Uterus (tissue), 4 donors: Measurements from ENCODE around the gene CTNND2. TPM values are rescaled to one million over a fixed set of nuclear protein-coding genes. Genes with fewer than 3 reads are reported as not detected.

Experiments used
- DNase-seq, 2 donors: peaks; one replicate each; pipeline ENCODE4 v3.0.0-alpha.2; 2019 to 2020
- H3K27ac ChIP-seq, 2 donors: fragments of 200-600 bp; sonication (generic); 1 replicate in 1 of 2; 2 replicates in 1 of 2; pipeline ENCODE4 v1.5.1; 2016 to 2018
- H3K27me3 ChIP-seq, 2 donors: fragments of 200-600 bp; sonication (generic); one replicate each; pipeline ENCODE4 v1.5.1; 2018 to 2019; ENCODE audit warnings: control low read depth in 1 of 2
- H3K36me3 ChIP-seq, 2 donors: fragments of 200-600 bp; sonication (generic); one replicate each; pipeline ENCODE4 v1.5.1; 2019; ENCODE audit warnings: control low read depth in 1 of 2
- H3K4me1 ChIP-seq, 2 donors: fragments of 200-600 bp; sonication (generic); one replicate each; pipeline ENCODE4 v1.5.1; 2018 to 2019; ENCODE audit warnings: control low read depth in 1 of 2
- H3K4me3 ChIP-seq, 2 donors: fragments of 200-600 bp; sonication (generic); 1 replicate in 1 of 2; 2 replicates in 1 of 2; pipeline ENCODE4 v1.5.1; 2018 to 2019; ENCODE audit warnings: mild to moderate bottlenecking in 1 of 2
- H3K9me3 ChIP-seq, 2 donors: fragments of 200-600 bp; sonication (generic); one replicate each; pipeline ENCODE4 v1.5.1; 2019; ENCODE audit warnings: control low read depth in 1 of 2
- POLR2A ChIP-seq, 2 donors: fragments of 450-650 bp; IDR thresholded peaks; one replicate each; pipeline ENCODE4 v1.6.1; 2016; ENCODE audit warnings: antibody characterized with exemption in 2 of 2, mild to moderate bottlenecking in 1 of 2, moderate library complexity in 1 of 2
- intact Hi-C: fragments of 100-400 bp; cut with DNase I; formaldehyde crosslinking; loops from one replicate; pipeline ENCODE4 v1.15.1; 2023; ENCODE audit warnings: low total_unique reads
- total RNA-seq, 4 donors: library from RNA; depleted of rRNA in 3 of 4; stranded (reverse); fragments of >200 nt in 3 of 4; gene quantifications; one replicate each; pipeline versions ENCODE4 v1.1.0 to v1.2.4, GENCODE V29; 2014 to 2023
- TF ChIP-seq, protein P1 (sequence below), 4 experiments: fragments of 200-600 bp in 2 of 4; fragments of 450-650 bp in 2 of 4; sonication (generic) in 2 of 4; IDR thresholded peaks; one replicate each; pipeline ENCODE4 v1.5.1; 2016 to 2019; ENCODE audit warnings: antibody characterized with exemption in 4 of 4, mild to moderate bottlenecking in 2 of 4, moderate library complexity in 1 of 4
- donor health status: DM: yes; HTN: yes; CAD: no.

CTNND2 gene
- total RNA-seq, 4 donors from 2014 or later, result 0.49 to 1.2 TPM; not detected in 2

GRCh38 chr5:11642438-11642837 lies 261.8 kb downstream of the CTNND2 start:
- DNase-seq, result no peak
- no peaks in the 10 kb centered on the region for H3K9me3 ChIP-seq
- no peak overlapping the region for H3K27ac ChIP-seq
- no peaks in the 10 kb centered on the region for H3K36me3 ChIP-seq
- no peak for TF ChIP-seq POLR2A (IDR thresholded peaks at IDR 0.05)
- TF ChIP-seq, protein P1, sequence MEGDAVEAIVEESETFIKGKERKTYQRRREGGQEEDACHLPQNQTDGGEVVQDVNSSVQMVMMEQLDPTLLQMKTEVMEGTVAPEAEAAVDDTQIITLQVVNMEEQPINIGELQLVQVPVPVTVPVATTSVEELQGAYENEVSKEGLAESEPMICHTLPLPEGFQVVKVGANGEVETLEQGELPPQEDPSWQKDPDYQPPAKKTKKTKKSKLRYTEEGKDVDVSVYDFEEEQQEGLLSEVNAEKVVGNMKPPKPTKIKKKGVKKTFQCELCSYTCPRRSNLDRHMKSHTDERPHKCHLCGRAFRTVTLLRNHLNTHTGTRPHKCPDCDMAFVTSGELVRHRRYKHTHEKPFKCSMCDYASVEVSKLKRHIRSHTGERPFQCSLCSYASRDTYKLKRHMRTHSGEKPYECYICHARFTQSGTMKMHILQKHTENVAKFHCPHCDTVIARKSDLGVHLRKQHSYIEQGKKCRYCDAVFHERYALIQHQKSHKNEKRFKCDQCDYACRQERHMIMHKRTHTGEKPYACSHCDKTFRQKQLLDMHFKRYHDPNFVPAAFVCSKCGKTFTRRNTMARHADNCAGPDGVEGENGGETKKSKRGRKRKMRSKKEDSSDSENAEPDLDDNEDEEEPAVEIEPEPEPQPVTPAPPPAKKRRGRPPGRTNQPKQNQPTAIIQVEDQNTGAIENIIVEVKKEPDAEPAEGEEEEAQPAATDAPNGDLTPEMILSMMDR (IDR thresholded peaks at IDR 0.05), result no peak
- no peak overlapping the region for H3K4me3 ChIP-seq
- intact Hi-C loops, result no loop called here
- no peaks in the 10 kb centered on the region for H3K4me1 ChIP-seq
- H3K27me3 ChIP-seq, result no peaks in the 10 kb centered on the region

DNA sequence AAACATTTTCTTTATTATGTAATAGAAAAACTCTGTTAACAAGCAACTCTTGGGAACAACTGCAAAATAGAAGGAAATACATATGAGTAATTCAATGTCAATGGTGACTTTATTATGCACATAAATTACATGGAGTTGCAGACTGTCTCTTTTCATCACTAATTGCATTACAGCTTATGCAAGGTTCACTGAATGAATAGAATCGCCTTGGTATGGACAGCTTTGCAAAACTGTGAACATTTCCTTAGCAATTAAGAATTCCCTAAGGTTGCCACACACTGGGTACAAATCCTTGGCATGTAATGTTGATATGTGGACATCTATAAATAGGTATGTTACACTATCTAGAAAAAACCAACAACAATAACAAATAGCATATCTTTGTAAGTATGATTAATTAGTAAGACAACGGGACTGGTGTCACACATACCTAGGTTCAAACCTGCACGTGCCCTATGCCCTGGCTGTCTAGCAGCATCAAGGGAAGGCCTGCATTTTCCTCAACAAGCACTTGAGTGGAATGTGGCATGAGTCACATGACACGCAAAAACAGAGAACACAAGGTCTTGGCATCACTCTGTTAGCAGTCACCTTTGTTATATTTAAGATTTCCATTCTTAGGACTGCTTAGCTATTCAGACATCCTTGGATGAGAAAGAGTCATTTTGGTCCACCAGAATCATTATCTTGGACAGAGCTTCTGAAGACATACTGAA lies 263.9 kb downstream of the CTNND2 start:
- no peaks in the 10 kb centered on the region for H3K36me3 ChIP-seq
- intact Hi-C loops, result no loop called here
- H3K27ac ChIP-seq, result no peak overlapping the region
- no peak for DNase-seq
- TF ChIP-seq POLR2A (IDR thresholded peaks at IDR 0.05), result no peak
- TF ChIP-seq, protein P1 (IDR thresholded peaks at IDR 0.05), result no peak
- no peaks in the 10 kb centered on the region for H3K4me1 ChIP-seq
- no peaks in the 10 kb centered on the region for H3K9me3 ChIP-seq
- no peaks in the 10 kb centered on the region for H3K27me3 ChIP-seq
- no peak overlapping the region for H3K4me3 ChIP-seq

DNA sequence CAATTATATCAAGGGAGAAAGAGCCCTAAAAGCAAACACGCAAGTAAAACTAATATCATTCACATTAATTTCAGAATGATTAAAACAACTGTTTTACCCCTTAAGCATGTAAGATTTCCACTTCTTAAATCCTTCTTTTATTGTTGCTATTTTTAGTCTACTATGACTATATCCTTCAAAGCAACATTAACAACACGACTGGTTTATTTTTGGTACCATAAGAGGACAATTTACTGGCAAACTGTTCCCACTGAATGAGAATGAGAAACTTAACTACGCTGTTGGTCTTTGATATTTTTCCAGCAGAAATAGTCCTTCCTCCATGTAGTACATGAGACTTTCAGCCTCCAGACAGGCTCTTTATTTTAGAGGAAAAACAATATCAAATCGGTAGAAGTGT lies 281.5 kb downstream of the CTNND2 start:
- no peak overlapping the region for H3K27ac ChIP-seq
- TF ChIP-seq, protein P1 (IDR thresholded peaks at IDR 0.05), result no peak
- no peak for TF ChIP-seq POLR2A (IDR thresholded peaks at IDR 0.05)
- no peak for DNase-seq
- no peaks in the 10 kb centered on the region for H3K9me3 ChIP-seq
- no peaks in the 10 kb centered on the region for H3K4me1 ChIP-seq
- no peaks in the 10 kb centered on the region for H3K27me3 ChIP-seq
- intact Hi-C loops, result no loop called here
- no peaks in the 10 kb centered on the region for H3K36me3 ChIP-seq
- H3K4me3 ChIP-seq, result no peak overlapping the region

DNA sequence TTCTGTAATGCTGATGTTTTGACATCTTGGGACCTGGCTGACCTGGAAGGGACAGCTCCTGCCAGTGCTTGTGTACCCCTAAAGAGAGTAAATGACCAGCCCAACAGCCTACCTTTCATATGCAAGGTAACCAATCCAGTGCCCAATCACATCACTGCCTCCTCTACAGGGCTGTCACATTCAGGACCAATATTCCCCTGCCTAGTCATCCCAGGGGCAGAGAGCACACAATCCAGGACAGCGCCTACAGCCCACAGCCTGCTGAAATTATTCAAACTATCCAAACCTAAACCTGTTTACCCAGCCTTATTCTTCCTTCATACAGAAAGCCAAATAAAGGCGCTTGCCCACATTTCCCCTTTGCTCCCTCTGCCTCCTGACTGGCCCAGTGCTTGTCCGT lies 284.1 kb downstream of the CTNND2 start:
- Histone ChIP-seq H3K9me3 (no peaks in the 10 kb centered on the region), H3K4me3 (no peak overlapping the region), H3K4me1 (no peaks in the 10 kb centered on the region), H3K27ac (no peak overlapping the region), H3K27me3 (no peaks in the 10 kb centered on the region), H3K36me3 (no peaks in the 10 kb centered on the region)
- intact Hi-C loops, result no loop called here
- no peak for DNase-seq
- no peak for TF ChIP-seq POLR2A (IDR thresholded peaks at IDR 0.05)
- TF ChIP-seq, protein P1 (IDR thresholded peaks at IDR 0.05), result no peak

DNA sequence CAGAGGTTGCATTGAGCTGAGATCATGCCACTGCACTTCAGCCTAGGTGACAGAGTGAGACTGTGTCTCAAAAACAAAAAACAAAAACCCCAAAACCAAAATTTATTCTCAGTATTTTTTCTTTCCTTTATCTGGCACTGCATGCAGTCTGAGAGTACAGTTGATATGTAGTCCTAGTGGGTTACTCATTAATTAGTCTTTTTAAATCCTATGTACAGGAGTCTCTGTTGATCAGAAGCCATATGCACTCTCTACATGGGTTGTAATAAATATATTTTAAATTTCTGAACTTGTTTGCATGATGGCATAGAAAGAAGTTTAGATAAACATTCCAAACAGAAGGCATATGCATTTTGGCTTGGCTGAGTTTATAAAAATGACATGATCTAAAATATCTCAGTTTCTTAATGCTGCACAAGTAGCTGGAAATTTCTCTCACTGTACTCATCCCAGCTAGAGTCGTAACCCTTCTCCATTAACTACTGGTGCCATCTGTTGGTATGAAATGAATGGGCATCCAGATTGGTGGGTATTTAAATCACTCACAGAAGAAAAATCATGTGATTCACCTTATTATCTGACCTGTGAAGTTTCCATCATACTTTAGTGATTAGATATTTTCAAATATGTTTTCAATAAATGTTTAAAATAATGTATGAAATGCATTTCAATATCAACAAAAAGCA lies 284.8 kb downstream of the CTNND2 start:
- no peak for DNase-seq
- intact Hi-C loops, result no loop called here
- H3K27me3 ChIP-seq, result no peaks in the 10 kb centered on the region
- H3K4me1 ChIP-seq, result no peaks in the 10 kb centered on the region
- H3K27ac ChIP-seq, result no peak overlapping the region
- no peak for TF ChIP-seq POLR2A (IDR thresholded peaks at IDR 0.05)
- TF ChIP-seq, protein P1 (IDR thresholded peaks at IDR 0.05), result no peak
- H3K36me3 ChIP-seq, result no peaks in the 10 kb centered on the region
- H3K9me3 ChIP-seq, result no peaks in the 10 kb centered on the region
- no peak overlapping the region for H3K4me3 ChIP-seq
